Measurements from ENCODE around the gene FUT8. TPM values are rescaled to one million over a fixed set of nuclear protein-coding genes. Genes with fewer than 3 reads are reported as not detected.

Gene FUT8
- total RNA-seq, 2 donors from 2014 or later = 9.5 to 13.5 TPM

- Histone ChIP-seq H3K27ac (no peak overlapping the region), H3K4me3 (no peak overlapping the region), H3K36me3 (no peaks in the 10 kb centered on the region), H3K27me3 (no peaks in the 10 kb centered on the region), H3K9me3 (no peaks in the 10 kb centered on the region), H3K4me1 (no peaks in the 10 kb centered on the region)
- DNase-seq (ENCODE audit: low spot score) = no peak
- TF ChIP-seq CTCF (IDR thresholded peaks at IDR 0.05) = no peak
Measured at GRCh38 chr14:65444230-65444629, 31.7 kb downstream of the FUT8 start.

- Histone ChIP-seq H3K27ac (no peak overlapping the region), H3K36me3 (no peaks in the 10 kb centered on the region)
Measured at GRCh38 chr14:65446159-65446558, 33.6 kb downstream of the FUT8 start.

GRCh38 chr14:65449647-65450046, 37.1 kb downstream of the FUT8 start:
- Histone ChIP-seq H3K27ac (no peak overlapping the region), H3K36me3 (no peaks in the 10 kb centered on the region), H3K9me3 (no peaks in the 10 kb centered on the region), H3K4me3 (no peak overlapping the region), H3K4me1 (peaks cover 0 to 4% of the 10 kb centered on the region in 2 donors), H3K27me3 (no peaks in the 10 kb centered on the region)
- TF ChIP-seq CTCF (IDR thresholded peaks at IDR 0.05) = no peak
- no peak for DNase-seq (ENCODE audit: low spot score)

More at GRCh38 chr14:65446159-65446558, 33.6 kb downstream of the FUT8 start:
- Histone ChIP-seq H3K27me3 (no peaks in the 10 kb centered on the region), H3K4me1 (no peaks in the 10 kb centered on the region), H3K4me3 (no peak overlapping the region), H3K9me3 (no peaks in the 10 kb centered on the region)
- DNase-seq (ENCODE audit: low spot score) = no peak
- no peak for TF ChIP-seq CTCF (IDR thresholded peaks at IDR 0.05)

- Histone ChIP-seq H3K9me3 (no peaks in the 10 kb centered on the region), H3K27me3 (no peaks in the 10 kb centered on the region), H3K4me1 (peaks cover 0 to 4% of the 10 kb centered on the region in 2 donors), H3K36me3 (peaks cover 4% of the 10 kb centered on the region), H3K27ac (no peak overlapping the region), H3K4me3 (no peak overlapping the region)
- TF ChIP-seq CTCF (IDR thresholded peaks at IDR 0.05) = no peak
- DNase-seq (ENCODE audit: low spot score) = no peak
Measured at GRCh38 chr14:65453807-65454480, 41.4 kb downstream of the FUT8 start.

GRCh38 chr14:65456247-65456646, 43.7 kb downstream of the FUT8 start:
- Histone ChIP-seq H3K9me3 (no peaks in the 10 kb centered on the region), H3K4me3 (no peak overlapping the region), H3K4me1 (peaks cover 0 to 4% of the 10 kb centered on the region in 2 donors), H3K27me3 (no peaks in the 10 kb centered on the region), H3K27ac (no peak overlapping the region), H3K36me3 (peaks cover 4% of the 10 kb centered on the region)
- TF ChIP-seq CTCF (IDR thresholded peaks at IDR 0.05) = no peak
- no peak for DNase-seq (ENCODE audit: low spot score)

GRCh38 chr14:65461730-65462129, 49.2 kb downstream of the FUT8 start:
- Histone ChIP-seq H3K4me3 (no peak overlapping the region), H3K9me3 (no peaks in the 10 kb centered on the region), H3K36me3 (peaks cover 4% of the 10 kb centered on the region), H3K4me1 (no peaks in the 10 kb centered on the region), H3K27ac (no peak overlapping the region), H3K27me3 (no peaks in the 10 kb centered on the region)
- no peak for DNase-seq (ENCODE audit: low spot score)
- no peak for TF ChIP-seq CTCF (IDR thresholded peaks at IDR 0.05)
